GM21529 (cell line): ENCODE data around the gene SFTPA2.
"Not testable (repeated sequence)": the region's sequence is repeated elsewhere in the genome, so short reads cannot be mapped to it uniquely, and the experiment has no call there.

ENCODE experiments used
- ATAC-seq: cut with Tn5 transposase; IDR thresholded peaks from one replicate; pipeline ENCODE4 v1.9.1; 2021; ENCODE audit not compliant: unreplicated experiment

The SFTPA2 gene

GRCh38 chr10:79560160-79560709 lies at the start of gene SFTPA2:
Gene SFTPA2 (minus strand): TSS chr10:79560407. CDS start chr10:79559483, 924 bp downstream.
- ATAC-seq, result no peak

- peak; percentile 46 for ATAC-seq
Measured at GRCh38 chr10:79608505-79609375, 48.5 kb upstream of the SFTPA2 start.

- no peak for ATAC-seq
Measured at GRCh38 chr10:79605308-79605707, 45.1 kb upstream of the SFTPA2 start.

- no peak for ATAC-seq
Measured at GRCh38 chr10:79604294-79604693, 44.1 kb upstream of the SFTPA2 start.

- ATAC-seq, result no peak
Measured at GRCh38 chr10:79602953-79603352, 42.7 kb upstream of the SFTPA2 start.

- ATAC-seq, result no peak
Measured at GRCh38 chr10:79601939-79602338, 41.7 kb upstream of the SFTPA2 start.

- not testable (repeated sequence) for ATAC-seq
Measured at GRCh38 chr10:79599644-79600043, 39.4 kb upstream of the SFTPA2 start.

GRCh38 chr10:79595510-79595909 lies 35.3 kb upstream of the SFTPA2 start:
- ATAC-seq, result no peak

GRCh38 chr10:79594565-79594964 lies 34.4 kb upstream of the SFTPA2 start:
- not testable (repeated sequence) for ATAC-seq

- ATAC-seq, result no peak
Measured at GRCh38 chr10:79593377-79593776, 33.2 kb upstream of the SFTPA2 start.

- no peak for ATAC-seq
Measured at GRCh38 chr10:79588800-79589199, 28.6 kb upstream of the SFTPA2 start.

GRCh38 chr10:79586933-79587332 lies 26.7 kb upstream of the SFTPA2 start:
- ATAC-seq, result no peak

- ATAC-seq, result no peak
Measured at GRCh38 chr10:79585870-79586527, 25.8 kb upstream of the SFTPA2 start.

- no peak for ATAC-seq
Measured at GRCh38 chr10:79583488-79584024, 23.3 kb upstream of the SFTPA2 start.

GRCh38 chr10:79582954-79583353 lies 22.7 kb upstream of the SFTPA2 start:
- not testable (repeated sequence) for ATAC-seq

GRCh38 chr10:79582096-79582495 lies 21.9 kb upstream of the SFTPA2 start:
- no peak for ATAC-seq

- no peak for ATAC-seq
Measured at GRCh38 chr10:79581044-79581443, 20.8 kb upstream of the SFTPA2 start.

GRCh38 chr10:79579361-79579760 lies 19.2 kb upstream of the SFTPA2 start:
- ATAC-seq, result no peak

GRCh38 chr10:79570624-79571023 lies 10.4 kb upstream of the SFTPA2 start:
- ATAC-seq, result not testable (repeated sequence)

GRCh38 chr10:79563426-79563825 lies 3.2 kb upstream of the SFTPA2 start:
- no peak for ATAC-seq

GRCh38 chr10:79562135-79562756 lies 2.0 kb upstream of the SFTPA2 start:
- peak; percentile 73 for ATAC-seq
